Natural killer cell treated with Interleukin-12 subunit alpha and Interleukin-12 subunit beta and Interleukin-15 and Interleukin-18, amount 100 ng/mL, for 72 hours (primary cell): ENCODE results near the gene NDUFAF2. TPM values are rescaled to one million over a fixed set of nuclear protein-coding genes. Genes with fewer than 3 reads are reported as not detected.

ENCODE experiments used
- ATAC-seq, 2 donors: fragments of 150-1000 bp; cut with Tn5 transposase in 1 of 2; sonication (Bioruptor Pico), chemical (Tn5 transposase) in 1 of 2; 2 replicates each; pipeline ENCODE4 v1.10.0; 2021
- DNase-seq: peaks from one replicate; pipeline ENCODE4 v3.0.0; 2022; ENCODE audit warnings: low spot score
- H3K27ac Mint-ChIP-seq, 2 donors: 1 replicate in 1 of 2; 2 replicates in 1 of 2; pipeline ENCODE4 v1.8.0; 2022; ENCODE audit warnings: mixed read lengths in 2 of 2, mild to moderate bottlenecking in 1 of 2, moderate library complexity in 1 of 2
- H3K27me3 Mint-ChIP-seq, 2 donors: 1 replicate in 1 of 2; 2 replicates in 1 of 2; pipeline ENCODE4 v1.8.0; 2022; ENCODE audit warnings: mixed read lengths in 2 of 2
- H3K36me3 Mint-ChIP-seq: one replicate; pipeline ENCODE4 v1.8.0; 2022; ENCODE audit warnings: mixed read lengths
- H3K4me1 Mint-ChIP-seq, 2 donors: 1 replicate in 1 of 2; 2 replicates in 1 of 2; pipeline ENCODE4 v1.8.0; 2022; ENCODE audit warnings: low read depth in 2 of 2, mixed read lengths in 2 of 2, mild to moderate bottlenecking in 1 of 2
- H3K4me3 Mint-ChIP-seq: one replicate; pipeline ENCODE4 v1.8.0; 2022; ENCODE audit warnings: mixed read lengths
- H3K9me3 Mint-ChIP-seq: 2 replicates; pipeline ENCODE4 v1.8.0; 2022; ENCODE audit warnings: mixed read lengths
- total RNA-seq, 2 donors: library from RNA; stranded (reverse); gene quantifications; one replicate each; pipeline ENCODE4 v1.2.3, GENCODE V29; 2022

The NDUFAF2 gene
- total RNA-seq, 2 donors from 2014 or later: 18.6 to 29.3 TPM

DNA sequence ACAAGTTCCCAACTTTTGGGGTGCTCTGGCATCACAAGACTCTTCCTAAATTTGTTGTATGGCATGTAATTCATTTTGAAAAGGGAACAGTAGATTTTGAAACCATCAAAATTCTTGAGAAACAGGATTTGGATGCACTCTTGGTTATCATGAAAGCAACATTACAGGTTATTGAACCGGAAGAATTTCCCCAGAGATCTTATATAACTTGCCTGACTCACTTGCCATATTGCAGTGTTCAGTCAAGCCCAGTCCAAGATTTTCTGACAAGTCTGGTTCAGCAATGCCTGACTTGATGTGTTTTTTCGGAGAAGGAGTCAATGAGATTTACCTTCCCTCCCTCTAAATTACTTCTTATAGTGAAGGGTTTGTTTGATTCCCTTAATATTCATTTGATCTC lies 185.3 kb downstream of the NDUFAF2 start:
- DNase-seq: no peak
- Mint-ChIP-seq H3K4me1 (no peaks in the 10 kb centered on the region), H3K27me3 (no peaks in the 10 kb centered on the region), H3K9me3 (peaks cover 2% of the 10 kb centered on the region), H3K4me3 (no peak overlapping the region), H3K36me3 (peaks cover 6% of the 10 kb centered on the region), H3K27ac (no peak overlapping the region)
- ATAC-seq: no peak

DNA sequence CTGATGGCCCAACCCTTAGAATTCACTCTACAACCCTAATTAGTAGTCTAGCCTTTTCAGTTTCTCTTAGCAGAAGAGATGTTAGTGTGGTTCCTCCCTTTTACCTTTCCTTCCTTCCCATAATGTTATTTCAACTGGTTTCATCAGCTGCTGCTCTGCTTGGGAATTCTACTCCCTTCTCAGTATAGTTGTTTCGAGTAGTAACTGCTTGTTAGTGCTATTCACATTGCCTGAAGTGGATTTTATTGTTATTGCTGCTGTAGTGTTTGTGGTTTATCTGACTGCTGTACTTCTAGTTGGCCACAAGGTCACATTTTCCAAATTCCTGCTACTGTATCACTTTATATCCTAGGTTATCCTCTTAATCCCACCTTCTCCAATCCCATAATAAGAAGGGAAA lies 187.6 kb downstream of the NDUFAF2 start:
- no peaks in the 10 kb centered on the region for H3K9me3 Mint-ChIP-seq
- ATAC-seq (no peak), DNase-seq (no peak)
- no peak overlapping the region for H3K27ac Mint-ChIP-seq
- H3K36me3 Mint-ChIP-seq: no peaks in the 10 kb centered on the region
- H3K4me1 Mint-ChIP-seq: no peaks in the 10 kb centered on the region
- no peaks in the 10 kb centered on the region for H3K27me3 Mint-ChIP-seq
- H3K4me3 Mint-ChIP-seq: no peak overlapping the region

DNA sequence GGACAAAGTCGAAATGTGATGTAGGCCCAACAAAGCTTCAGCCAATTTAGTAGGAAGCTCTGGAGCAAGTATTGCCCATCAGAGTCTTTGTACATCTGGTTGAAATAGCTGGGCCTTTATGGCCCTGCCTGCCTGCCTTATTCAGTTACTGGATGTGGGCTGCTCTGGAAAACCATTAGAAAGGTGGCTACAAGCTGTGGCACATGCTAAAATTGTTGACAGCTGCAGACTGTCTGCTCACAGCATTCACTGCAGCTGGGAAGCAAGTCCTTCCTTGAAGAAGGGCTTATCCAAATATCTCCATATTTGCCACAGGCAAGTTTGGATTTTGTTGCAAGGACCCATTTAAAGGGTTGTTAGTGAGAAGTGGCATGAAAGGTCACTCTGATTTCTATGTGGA lies 192.8 kb downstream of the NDUFAF2 start:
- Mint-ChIP-seq H3K4me1 (no peaks in the 10 kb centered on the region), H3K27ac (no peak overlapping the region), H3K27me3 (no peaks in the 10 kb centered on the region), H3K36me3 (no peaks in the 10 kb centered on the region), H3K9me3 (no peaks in the 10 kb centered on the region), H3K4me3 (no peak overlapping the region)
- ATAC-seq (no peak), DNase-seq (no peak)

DNA sequence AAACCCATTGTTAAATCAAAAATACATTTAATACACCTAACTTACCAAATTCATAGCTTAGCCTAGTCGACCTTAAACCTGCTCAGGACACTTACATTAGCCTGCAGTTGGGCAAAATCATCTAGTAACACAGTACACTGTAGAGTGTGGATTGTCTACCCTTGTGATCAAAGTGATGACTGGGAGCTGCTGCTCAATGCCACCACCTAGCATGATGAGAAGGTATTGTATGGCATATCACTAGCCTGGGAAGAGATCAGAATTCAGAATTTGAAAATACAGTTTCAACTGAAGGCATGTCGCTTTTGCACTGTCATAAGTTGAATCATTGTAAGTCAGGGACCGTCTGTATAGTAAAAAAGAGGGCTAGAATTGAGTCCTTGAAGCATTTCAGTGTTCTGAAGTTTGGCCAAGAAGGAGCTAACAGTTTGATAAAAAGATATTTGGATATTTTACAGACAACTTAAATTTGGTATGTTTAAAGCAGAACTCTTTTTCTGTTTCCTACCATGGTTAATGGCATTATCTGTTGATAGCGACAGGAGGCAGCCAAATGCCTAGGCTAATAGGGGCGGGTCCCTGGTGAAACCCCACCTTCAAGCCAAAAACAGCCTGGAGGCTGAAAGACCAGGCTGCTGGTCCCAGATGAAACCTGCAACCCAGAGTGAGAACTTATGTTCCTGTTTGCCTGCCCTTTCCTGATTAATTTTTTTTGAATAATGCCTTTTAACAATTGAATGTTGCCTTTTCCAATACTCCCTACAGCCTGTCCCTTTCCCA lies 194.3 kb downstream of the NDUFAF2 start:
- Mint-ChIP-seq H3K9me3 (no peaks in the 10 kb centered on the region), H3K36me3 (no peaks in the 10 kb centered on the region), H3K4me1 (no peaks in the 10 kb centered on the region), H3K27ac (no peak overlapping the region), H3K27me3 (no peaks in the 10 kb centered on the region), H3K4me3 (no peak overlapping the region)
- ATAC-seq: no peak
- DNase-seq: no peak

DNA sequence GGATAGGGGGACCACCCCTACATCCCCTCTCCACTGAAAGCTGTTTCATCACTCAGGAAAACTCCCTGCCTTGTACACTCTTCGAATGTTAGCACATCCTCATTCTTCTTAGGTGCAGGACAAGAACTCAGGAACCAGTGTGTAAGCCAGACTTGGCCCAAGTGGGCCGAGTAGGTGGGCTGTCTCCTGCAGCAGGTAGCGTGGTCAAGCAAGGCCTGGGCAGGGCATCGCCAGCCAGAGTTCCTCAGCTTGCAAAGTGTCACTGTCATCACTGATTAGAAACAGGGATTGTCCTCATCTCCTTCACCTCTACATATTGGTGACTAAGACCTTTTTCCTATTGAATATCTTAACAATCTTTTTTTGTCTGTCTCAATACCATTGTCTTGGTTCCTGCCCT lies 194.9 kb downstream of the NDUFAF2 start:
- no peak for ATAC-seq
- no peak overlapping the region for H3K27ac Mint-ChIP-seq
- H3K27me3 Mint-ChIP-seq: no peaks in the 10 kb centered on the region
- H3K36me3 Mint-ChIP-seq: no peaks in the 10 kb centered on the region
- no peaks in the 10 kb centered on the region for H3K9me3 Mint-ChIP-seq
- no peaks in the 10 kb centered on the region for H3K4me1 Mint-ChIP-seq
- H3K4me3 Mint-ChIP-seq: no peak overlapping the region
- no peak for DNase-seq

DNA sequence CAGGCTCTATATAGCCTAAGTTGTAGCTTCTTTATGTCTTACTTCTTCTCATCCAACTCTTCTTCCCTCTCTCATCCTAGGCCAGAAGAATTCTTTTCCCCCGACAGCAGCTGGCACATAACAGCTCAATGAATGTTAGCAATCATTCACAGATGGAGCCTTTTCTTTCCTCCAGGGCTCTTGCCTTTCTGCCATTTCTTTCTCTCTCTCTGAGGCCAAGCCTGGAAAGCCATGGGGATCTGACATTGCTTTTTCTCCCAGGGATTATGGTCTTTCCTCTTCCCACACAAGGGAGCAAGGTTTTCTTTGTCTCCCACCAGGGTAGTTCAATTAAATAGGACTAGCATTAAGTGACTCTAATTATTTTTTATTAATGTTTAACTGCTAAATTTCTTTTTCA lies 196.8 kb downstream of the NDUFAF2 start:
- Mint-ChIP-seq H3K27me3 (no peaks in the 10 kb centered on the region), H3K36me3 (no peaks in the 10 kb centered on the region), H3K9me3 (no peaks in the 10 kb centered on the region), H3K4me1 (no peaks in the 10 kb centered on the region), H3K27ac (no peak overlapping the region), H3K4me3 (no peak overlapping the region)
- ATAC-seq (no peak), DNase-seq (no peak)

DNA sequence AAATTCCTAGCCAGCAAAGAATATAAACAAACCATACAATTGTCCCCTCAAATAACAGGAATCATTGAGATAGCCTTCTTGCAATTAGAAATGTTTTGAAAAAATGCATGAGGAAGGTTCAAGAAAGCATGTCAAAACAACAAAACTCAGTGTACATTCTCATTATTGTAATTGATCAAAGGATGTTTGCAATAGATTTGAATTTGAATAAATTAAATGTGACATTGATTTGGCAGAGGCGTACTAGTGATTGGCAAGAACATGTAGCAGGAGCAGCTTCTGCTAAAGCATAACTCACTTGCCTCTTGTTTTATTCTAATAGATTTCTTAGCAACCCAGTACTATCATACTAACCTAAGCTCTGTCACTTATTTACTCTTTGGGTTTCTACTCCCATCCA lies 197.4 kb downstream of the NDUFAF2 start:
- Mint-ChIP-seq H3K4me3 (no peak overlapping the region), H3K36me3 (no peaks in the 10 kb centered on the region)

DNA sequence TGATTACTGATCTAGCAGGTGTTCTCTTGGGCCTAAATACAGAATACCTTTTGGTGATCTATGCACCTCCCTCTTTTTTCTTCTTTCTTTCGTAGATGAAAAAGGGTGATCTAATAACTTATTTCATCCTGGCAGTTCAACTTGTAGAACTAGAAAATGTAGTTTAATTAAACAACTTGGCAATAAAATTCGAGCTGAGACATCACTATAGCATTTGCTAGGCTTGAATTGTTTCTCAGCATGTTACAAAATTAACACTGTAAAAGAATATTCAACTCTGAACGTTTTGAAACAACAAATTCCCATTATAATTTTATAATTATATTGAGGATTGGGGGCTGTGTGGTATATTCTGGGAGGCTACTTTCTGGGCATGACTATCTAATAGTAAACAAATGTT lies 197.8 kb downstream of the NDUFAF2 start:
- Mint-ChIP-seq H3K27me3 (no peaks in the 10 kb centered on the region), H3K9me3 (no peaks in the 10 kb centered on the region), H3K4me3 (no peak overlapping the region), H3K4me1 (no peaks in the 10 kb centered on the region), H3K27ac (no peak overlapping the region), H3K36me3 (peaks cover 1% of the 10 kb centered on the region)
- no peak for ATAC-seq
- DNase-seq: no peak

More for the DNA sequence above, 197.4 kb downstream of the NDUFAF2 start:
- ATAC-seq: no peak
- H3K27ac Mint-ChIP-seq: no peak overlapping the region
- DNase-seq: no peak
- no peaks in the 10 kb centered on the region for H3K27me3 Mint-ChIP-seq
- H3K4me1 Mint-ChIP-seq: no peaks in the 10 kb centered on the region
- H3K9me3 Mint-ChIP-seq: no peaks in the 10 kb centered on the region

DNA sequence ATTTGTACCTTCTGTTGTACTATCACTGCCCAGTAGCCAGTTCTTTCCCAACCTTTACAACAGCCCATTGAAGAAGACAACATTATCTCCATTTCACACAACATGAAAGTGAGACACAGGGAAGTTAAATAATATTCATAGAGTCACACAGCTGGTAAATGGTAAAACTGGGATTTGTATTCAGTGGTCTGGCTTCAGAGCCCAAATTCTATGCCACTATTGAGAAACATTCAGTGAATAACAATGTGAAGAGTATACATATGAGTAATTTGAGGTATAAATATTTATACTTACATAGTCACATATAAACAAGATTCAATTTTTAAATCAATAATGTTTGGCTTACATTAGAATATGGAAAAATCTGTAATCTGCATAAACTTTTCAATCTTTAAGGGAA lies 203.5 kb downstream of the NDUFAF2 start:
- Mint-ChIP-seq H3K4me3 (no peak overlapping the region), H3K4me1 (no peaks in the 10 kb centered on the region), H3K27ac (no peak overlapping the region), H3K9me3 (peaks cover 3% of the 10 kb centered on the region), H3K27me3 (no peaks in the 10 kb centered on the region), H3K36me3 (peaks cover 15% of the 10 kb centered on the region)
- ATAC-seq: no peak
- DNase-seq: no peak

DNA sequence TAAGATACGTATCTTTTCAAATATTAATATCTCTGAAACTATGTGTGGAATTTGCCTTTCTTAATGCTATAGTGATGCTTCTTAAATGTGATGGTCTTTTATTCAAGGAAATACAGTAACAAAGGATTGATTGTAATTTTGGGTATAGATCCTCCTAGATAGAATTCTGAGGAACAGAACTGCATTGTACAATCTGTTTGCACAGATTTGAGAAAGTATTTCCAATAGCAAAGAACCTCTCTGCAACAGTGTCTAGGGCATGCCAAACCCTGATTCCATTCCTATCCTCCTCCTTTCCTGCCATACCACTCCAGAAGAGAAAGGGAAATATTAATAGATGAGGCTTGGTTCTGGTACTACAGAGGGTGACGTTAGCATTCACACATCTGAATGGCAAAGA lies 206.9 kb downstream of the NDUFAF2 start:
- H3K36me3 Mint-ChIP-seq: peaks cover 28% of the 10 kb centered on the region
- no peaks in the 10 kb centered on the region for H3K27me3 Mint-ChIP-seq
- no peaks in the 10 kb centered on the region for H3K4me1 Mint-ChIP-seq
- ATAC-seq (no peak), DNase-seq (no peak)
- H3K27ac Mint-ChIP-seq: no peak overlapping the region
- H3K4me3 Mint-ChIP-seq: no peak overlapping the region
- peaks cover 3% of the 10 kb centered on the region for H3K9me3 Mint-ChIP-seq

DNA sequence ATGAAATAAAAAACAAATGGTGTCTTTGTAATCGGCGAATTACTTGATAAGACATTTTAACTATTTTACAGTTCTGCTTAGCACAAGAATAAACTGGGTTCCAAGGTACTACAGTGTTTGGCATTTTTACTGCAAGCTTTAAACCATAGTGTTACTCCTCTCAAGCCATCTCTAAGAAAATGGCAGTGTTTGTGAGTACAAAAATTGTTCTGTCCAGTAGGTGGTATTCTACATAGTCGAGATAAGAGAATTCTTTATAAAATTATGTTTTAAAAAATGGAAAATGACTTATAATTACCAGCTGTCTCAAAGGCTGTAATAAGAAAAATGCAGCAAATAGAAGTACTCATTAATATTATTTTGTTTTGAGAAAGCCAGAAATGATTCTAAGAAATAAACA lies 214.1 kb downstream of the NDUFAF2 start:
- no peaks in the 10 kb centered on the region for H3K9me3 Mint-ChIP-seq

DNA sequence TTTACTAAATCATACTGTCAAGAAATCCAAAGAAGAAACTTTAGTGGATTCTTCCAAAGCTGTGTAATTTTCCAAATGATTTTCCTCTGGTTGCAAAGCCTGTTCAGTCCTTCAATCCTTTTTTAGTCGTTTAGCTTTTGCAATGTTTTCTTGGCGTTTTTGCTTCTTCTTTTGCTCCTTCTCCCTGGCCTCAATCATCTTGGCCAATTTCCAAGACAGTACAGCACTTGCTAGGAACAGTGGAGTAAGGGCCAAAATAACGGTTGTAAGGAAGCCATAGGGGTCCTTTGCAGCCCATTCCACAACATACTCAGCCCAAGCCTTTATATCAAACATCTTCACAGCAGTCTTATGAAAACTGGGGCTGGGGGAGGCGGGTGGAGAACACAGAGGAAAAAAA lies 214.8 kb downstream of the NDUFAF2 start:
- H3K9me3 Mint-ChIP-seq: no peaks in the 10 kb centered on the region
- peaks cover 23 to 35% of the 10 kb centered on the region in 2 donors for H3K4me1 Mint-ChIP-seq
- H3K27me3 Mint-ChIP-seq: no peaks in the 10 kb centered on the region
- no peak overlapping the region for H3K4me3 Mint-ChIP-seq
- no peak for ATAC-seq
- peaks cover 33% of the 10 kb centered on the region for H3K36me3 Mint-ChIP-seq
- no peak overlapping the region for H3K27ac Mint-ChIP-seq
- DNase-seq: no peak

More for the DNA sequence above, 214.1 kb downstream of the NDUFAF2 start:
- no peak overlapping the region for H3K27ac Mint-ChIP-seq
- H3K4me3 Mint-ChIP-seq: no peak overlapping the region
- no peak for DNase-seq
- no peak for ATAC-seq
- peaks cover 23 to 31% of the 10 kb centered on the region in 2 donors for H3K4me1 Mint-ChIP-seq
- no peaks in the 10 kb centered on the region for H3K27me3 Mint-ChIP-seq
- peaks cover 36% of the 10 kb centered on the region for H3K36me3 Mint-ChIP-seq

DNA sequence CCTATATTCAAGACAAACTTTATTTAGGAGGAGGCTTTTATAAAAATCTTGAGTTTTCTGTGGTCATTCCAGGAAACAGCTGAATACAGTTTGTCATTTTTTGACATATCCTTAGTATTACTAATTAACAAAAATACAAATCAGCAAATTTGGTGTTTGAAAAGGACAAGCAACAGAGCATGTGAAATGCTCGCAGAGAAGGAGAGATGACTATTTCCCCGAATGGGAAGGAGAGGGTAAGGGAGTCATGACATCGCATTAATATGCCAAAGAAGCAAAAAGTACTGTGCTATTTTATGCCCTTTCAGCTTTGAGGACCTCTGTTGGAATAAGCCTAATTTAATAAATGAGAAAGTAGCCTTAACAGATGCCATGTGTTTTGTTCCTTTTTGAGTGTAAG lies 215.5 kb downstream of the NDUFAF2 start:
- Mint-ChIP-seq H3K4me3 (peak overlapping the region; percentile 70), H3K27ac (peak overlapping the region; percentile 35 to 53), H3K27me3 (no peaks in the 10 kb centered on the region), H3K36me3 (peaks cover 27% of the 10 kb centered on the region), H3K4me1 (peaks cover 23 to 35% of the 10 kb centered on the region in 2 donors), H3K9me3 (no peaks in the 10 kb centered on the region)
- no peak for DNase-seq
- no peak for ATAC-seq

DNA sequence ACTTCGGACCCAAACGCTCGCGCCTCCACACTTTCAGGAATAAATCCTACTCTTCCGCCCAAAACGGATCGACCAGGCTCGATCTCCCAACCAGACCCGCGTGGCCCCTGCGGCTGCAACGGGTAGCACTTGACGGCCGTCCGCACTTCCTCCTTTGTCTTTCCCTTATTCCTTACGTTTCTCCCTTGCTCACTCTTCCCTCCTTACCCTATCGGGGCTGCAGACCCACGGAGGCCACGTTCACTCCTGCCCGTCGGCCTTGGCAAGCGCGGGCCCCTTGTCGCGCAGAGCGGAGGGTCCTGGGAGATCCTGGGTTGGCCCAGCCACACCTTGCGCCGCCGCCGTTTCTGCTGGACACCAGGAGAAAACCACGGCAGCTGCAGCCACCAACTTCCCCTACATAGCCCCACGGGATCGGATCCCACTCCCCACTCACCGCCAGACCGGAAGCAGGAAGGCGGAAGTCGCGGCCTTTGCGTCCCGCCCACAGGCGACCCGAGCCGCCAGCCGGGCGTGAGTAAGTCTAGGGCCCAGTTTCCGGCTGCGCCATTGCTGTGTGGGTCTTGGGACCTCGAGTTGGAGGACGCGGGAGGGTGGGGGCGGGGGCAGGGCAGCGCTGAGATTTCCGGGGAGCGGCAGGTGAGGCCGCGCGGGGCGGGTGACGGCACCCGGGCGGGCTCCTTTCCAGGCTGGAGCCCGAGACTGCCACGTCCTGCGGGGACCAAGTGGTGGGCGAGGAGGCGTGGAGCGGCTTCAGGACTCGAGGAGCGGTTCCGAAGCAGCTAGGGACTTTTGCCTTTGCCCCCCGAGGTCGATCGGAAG lies 217.2 kb downstream of the NDUFAF2 start, which contains the start of gene SMIM15:
TSS of gene SMIM15 (minus strand) at position 459 of the 822 bp plus-strand sequence. CDS start 2,297 bp downstream, outside the sequence.
- Mint-ChIP-seq H3K36me3 (peaks cover 26% of the 10 kb centered on the region), H3K9me3 (no peaks in the 10 kb centered on the region), H3K27ac (peak within 1 kb of the TSS; percentile 98 to 99), H3K27me3 (no peaks in the 10 kb centered on the region), H3K4me3 (peak within 1 kb of the TSS; percentile 98), H3K4me1 (peaks cover 23 to 35% of the 10 kb centered on the region in 2 donors)
- DNase-seq: peak; percentile 89
- peak; percentile 97 for ATAC-seq
